HG03280 (cell line): Measurements from ENCODE around the gene ATP6AP1.

ENCODE experiments used
- ATAC-seq: cut with Tn5 transposase; IDR thresholded peaks from one replicate; pipeline ENCODE4 v1.9.1; 2021; ENCODE audit warnings: mild to moderate bottlenecking, moderate library complexity; ENCODE audit not compliant: unreplicated experiment

ATP6AP1 gene

GRCh38 chrX:154486052-154486395 lies 57.5 kb downstream of the ATP6AP1 start:
- ATAC-seq: no peak
